GM23338 (cell line): Measurements from ENCODE around the gene FDXACB1. TPM values are rescaled to one million over a fixed set of nuclear protein-coding genes. Genes with fewer than 3 reads are reported as not detected.

Experiments used
- ATAC-seq: fragments of 200-7000 bp; cut with Tn5 transposase; 3 replicates; pipeline ENCODE4 v1.9.1; 2020
- DNase-seq: peaks from one replicate; pipeline ENCODE4 v3.0.0-alpha.2; 2015; ENCODE audit warnings: low spot score
- H2AFZ ChIP-seq: fragments of 200-600 bp; sonication (generic); 2 replicates; pipeline ENCODE4 v1.8.0; 2016; ENCODE audit warnings: antibody characterized with exemption, mild to moderate bottlenecking, moderate library complexity
- H3F3A ChIP-seq: fragments of 200-600 bp; sonication (generic); replicated peaks from 2 replicates; pipeline ENCODE4 v1.8.0; 2017; ENCODE audit warnings: antibody characterized with exemption, mixed run types, low read depth
- H3K27ac ChIP-seq: fragments of 200-600 bp; sonication (generic); 2 replicates; pipeline ENCODE4 v1.6.1; 2016; ENCODE audit warnings: low read depth
- H3K27me3 ChIP-seq: fragments of 200-600 bp; sonication (generic); 2 replicates; pipeline ENCODE4 v1.8.0; 2016; ENCODE audit warnings: mild to moderate bottlenecking, mixed run types, moderate library complexity; ENCODE audit not compliant: insufficient read depth
- H3K36me3 ChIP-seq: fragments of 200-600 bp; sonication (generic); 2 replicates; pipeline ENCODE4 v1.8.0; 2016; ENCODE audit warnings: mild to moderate bottlenecking; ENCODE audit not compliant: insufficient read depth
- H3K4me1 ChIP-seq: fragments of 200-600 bp; sonication (generic); 2 replicates; pipeline ENCODE4 v1.8.0; 2016; ENCODE audit warnings: mild to moderate bottlenecking, moderate library complexity; ENCODE audit not compliant: insufficient read depth
- H3K4me2 ChIP-seq: fragments of 200-600 bp; sonication (generic); 2 replicates; pipeline ENCODE4 v1.7.1; 2017; ENCODE audit warnings: mixed run types
- H3K4me3 ChIP-seq: fragments of 200-600 bp; sonication (generic); 2 replicates; pipeline ENCODE4 v1.6.1; 2016; ENCODE audit warnings: mixed run types
- H3K79me2 ChIP-seq: fragments of 200-600 bp; sonication (generic); replicated peaks from 2 replicates; pipeline ENCODE4 v1.8.0; 2017; ENCODE audit warnings: mild to moderate bottlenecking; ENCODE audit not compliant: insufficient read depth
- H3K9me2 ChIP-seq: fragments of 200-600 bp; sonication (generic); 2 replicates; pipeline ENCODE4 v1.8.0; 2017; ENCODE audit not compliant: insufficient read depth
- H4K20me1 ChIP-seq: fragments of 200-600 bp; sonication (generic); replicated peaks from 2 replicates; pipeline ENCODE4 v1.8.0; 2017; ENCODE audit warnings: mild to moderate bottlenecking; ENCODE audit not compliant: insufficient read depth
- H3K27ac Mint-ChIP-seq: 2 replicates; pipeline ENCODE4 v1.8.0; 2020; ENCODE audit warnings: inconsistent platforms, mild to moderate bottlenecking, moderate library complexity, mixed read lengths
- H3K27me3 Mint-ChIP-seq: 3 replicates; pipeline ENCODE4 v1.8.0; 2022; ENCODE audit warnings: low read depth, mild to moderate bottlenecking, moderate library complexity, mixed read lengths, inconsistent platforms; ENCODE audit not compliant: insufficient read depth, poor library complexity
- H3K36me3 Mint-ChIP-seq: 3 replicates; pipeline ENCODE4 v1.8.0; 2021; ENCODE audit warnings: low read depth, mild to moderate bottlenecking, inconsistent platforms, moderate library complexity, mixed read lengths
- H3K4me1 Mint-ChIP-seq: 3 replicates; pipeline ENCODE4 v1.8.0; 2020; ENCODE audit warnings: mild to moderate bottlenecking, inconsistent platforms, mixed read lengths
- H3K4me3 Mint-ChIP-seq: 3 replicates; pipeline ENCODE4 v1.8.0; 2021; ENCODE audit warnings: moderate library complexity, mild to moderate bottlenecking, inconsistent platforms, mixed read lengths
- H3K9me3 Mint-ChIP-seq: 3 replicates; pipeline ENCODE4 v1.8.0; 2020; ENCODE audit warnings: moderate library complexity, mild to moderate bottlenecking, inconsistent platforms, mixed read lengths
- CTCF ChIP-seq, 2 experiments: fragments of 200-600 bp in 1 of 2; sonication (generic) in 1 of 2; conservative IDR thresholded peaks; 2 replicates each; pipeline versions ENCODE4 v1.5.1 to v1.6.1; 2016 to 2017; ENCODE audit warnings: antibody characterized with exemption in 2 of 2, low read depth in 2 of 2, mild to moderate bottlenecking in 2 of 2, moderate library complexity in 1 of 2
- ETS1 ChIP-seq: IDR thresholded peaks from 2 replicates; pipeline ENCODE4 v1.6.1; 2016; ENCODE audit warnings: antibody characterized with exemption
- EZH2phosphoT487 ChIP-seq: fragments of 200-600 bp; sonication (generic); IDR thresholded peaks from one replicate; pipeline ENCODE4 v1.8.1; 2018; ENCODE audit warnings: antibody characterized with exemption; ENCODE audit not compliant: unreplicated experiment
- JUNB ChIP-seq: IDR thresholded peaks from one replicate; pipeline ENCODE4 v1.6.1; 2016; ENCODE audit warnings: antibody characterized with exemption; ENCODE audit not compliant: unreplicated experiment
- REST ChIP-seq: IDR thresholded peaks from one replicate; pipeline ENCODE4 v1.6.1; 2018; ENCODE audit warnings: antibody characterized with exemption; ENCODE audit not compliant: unreplicated experiment
- STAT1 ChIP-seq: IDR thresholded peaks from one replicate; pipeline ENCODE4 v1.6.1; 2016; ENCODE audit warnings: antibody characterized with exemption; ENCODE audit not compliant: unreplicated experiment
- ZNF114 ChIP-seq: fragments of 250-450 bp; sonication (Bioruptor Pico); IDR thresholded peaks from 2 replicates; pipeline ENCODE4 v1.5.0; 2020; ENCODE audit warnings: mild to moderate bottlenecking, moderate library complexity
- ZNF331 ChIP-seq: fragments of 250-450 bp; sonication (Bioruptor Pico); IDR thresholded peaks from 2 replicates; pipeline ENCODE4 v1.5.0; 2020; ENCODE audit warnings: low read depth, mild to moderate bottlenecking, moderate library complexity
- ZNF462 ChIP-seq: fragments of 250-450 bp; sonication (Bioruptor Pico); IDR thresholded peaks from 2 replicates; pipeline ENCODE4 v1.5.0; 2020; ENCODE audit warnings: mild to moderate bottlenecking, moderate library complexity
- polyA plus RNA-seq: library from polyadenylated mRNA; unstranded; fragments of >200 nt; fragmentation: Nextera tagmentation; extraction: Ambion mirVana; gene quantifications from 2 replicates; pipeline ENCODE4 v1.2.1, GENCODE V29; 2016
- total RNA-seq: library from RNA; depleted of rRNA; stranded (reverse); fragments of >200 nt; shearing (Covaris generic); gene quantifications from 2 replicates; pipeline ENCODE4 v1.2.3, GENCODE V29; 2014

FDXACB1 gene
- total and polyA plus RNA-seq, 2 experiments from 2014 or later, result 1.6 to 2.4 TPM

DNA sequence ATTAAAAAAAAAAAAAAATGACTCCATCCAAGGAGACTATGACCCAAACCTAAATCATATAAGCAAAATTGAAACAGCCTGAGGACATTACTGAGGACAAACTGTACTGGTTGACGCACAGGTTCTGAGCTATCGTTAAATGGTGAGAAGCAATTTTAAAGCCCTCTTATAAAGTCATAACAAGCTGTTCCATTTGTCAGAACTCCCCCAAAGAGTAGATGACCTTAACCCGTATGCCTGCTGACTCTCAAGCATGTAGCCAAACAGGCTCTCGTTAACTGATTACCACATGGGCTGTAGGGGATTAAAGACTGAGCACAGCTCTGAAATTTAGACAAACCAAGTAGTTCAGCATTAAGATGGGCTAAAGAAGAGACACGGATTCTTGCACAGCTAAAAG is 30.4 kb upstream of the FDXACB1 start:
- no peaks in the 10 kb centered on the region for H4K20me1 ChIP-seq
- TF ChIP-seq ETS1 (no peak), JUNB (no peak), ZNF331 (CRISPR knock-in tag) (no peak), EZH2phosphoT487 (no peak), REST (no peak), STAT1 (no peak)
- ATAC-seq, result no peak
- H3K79me2 ChIP-seq, result no peaks in the 10 kb centered on the region
- H2AFZ ChIP-seq, result no peak overlapping the region
- no peaks in the 10 kb centered on the region for H3K9me2 ChIP-seq
- H3F3A ChIP-seq, result no peaks in the 10 kb centered on the region
- Mint-ChIP-seq H3K4me1 (peaks cover 29% of the 10 kb centered on the region), H3K9me3 (no peaks in the 10 kb centered on the region; the same call in 1 of the 3 replicates), H3K27me3 (peaks cover 8% of the 10 kb centered on the region), H3K27ac (no peak overlapping the region), H3K4me3 (no peak overlapping the region), H3K36me3 (no peaks in the 10 kb centered on the region)
- H3K4me2 ChIP-seq, result no peak overlapping the region
- DNase-seq, result no peak
- H3K4me1 ChIP-seq, result peaks cover 21% of the 10 kb centered on the region
- H3K4me3 ChIP-seq, result no peak overlapping the region
- no peaks in the 10 kb centered on the region for H3K36me3 ChIP-seq
- H3K27me3 ChIP-seq, result no peaks in the 10 kb centered on the region
- no peak overlapping the region for H3K27ac ChIP-seq

GRCh38 chr11:111908639-111909305 is 29.8 kb upstream of the FDXACB1 start:
- Histone ChIP-seq H2AFZ (no peak overlapping the region), H3K27ac (no peak overlapping the region), H3K4me3 (no peak overlapping the region), H3K36me3 (no peaks in the 10 kb centered on the region), H3F3A (no peaks in the 10 kb centered on the region), H3K4me1 (peaks cover 21% of the 10 kb centered on the region), H3K27me3 (no peaks in the 10 kb centered on the region), H3K9me2 (no peaks in the 10 kb centered on the region), H3K4me2 (no peak overlapping the region), H4K20me1 (no peaks in the 10 kb centered on the region), H3K79me2 (no peaks in the 10 kb centered on the region)
- Mint-ChIP-seq H3K4me1 (peaks cover 29% of the 10 kb centered on the region), H3K36me3 (no peaks in the 10 kb centered on the region), H3K9me3 (no peaks in the 10 kb centered on the region; the same call in 1 of the 3 replicates), H3K4me3 (no peak overlapping the region), H3K27me3 (peaks cover 8% of the 10 kb centered on the region), H3K27ac (no peak overlapping the region)
- ATAC-seq (no peak), DNase-seq (no peak)
- no peak for TF ChIP-seq ZNF114
- TF ChIP-seq ZNF331 (CRISPR knock-in tag), result no peak
- no peak for TF ChIP-seq ZNF462 (CRISPR knock-in tag)
- TF ChIP-seq CTCF (conservative IDR thresholded peaks at IDR 0.05; ENCODE audit: low read depth in 2 of 2), result no peak
